ENCODE data around the gene TOM1L1. TPM values are rescaled to one million over a fixed set of nuclear protein-coding genes. Genes with fewer than 3 reads are reported as not detected.

The TOM1L1 gene
- total RNA-seq, 4 donors from 2014 or later = 28.4 to 41.6 (median 30.0) TPM

DNA sequence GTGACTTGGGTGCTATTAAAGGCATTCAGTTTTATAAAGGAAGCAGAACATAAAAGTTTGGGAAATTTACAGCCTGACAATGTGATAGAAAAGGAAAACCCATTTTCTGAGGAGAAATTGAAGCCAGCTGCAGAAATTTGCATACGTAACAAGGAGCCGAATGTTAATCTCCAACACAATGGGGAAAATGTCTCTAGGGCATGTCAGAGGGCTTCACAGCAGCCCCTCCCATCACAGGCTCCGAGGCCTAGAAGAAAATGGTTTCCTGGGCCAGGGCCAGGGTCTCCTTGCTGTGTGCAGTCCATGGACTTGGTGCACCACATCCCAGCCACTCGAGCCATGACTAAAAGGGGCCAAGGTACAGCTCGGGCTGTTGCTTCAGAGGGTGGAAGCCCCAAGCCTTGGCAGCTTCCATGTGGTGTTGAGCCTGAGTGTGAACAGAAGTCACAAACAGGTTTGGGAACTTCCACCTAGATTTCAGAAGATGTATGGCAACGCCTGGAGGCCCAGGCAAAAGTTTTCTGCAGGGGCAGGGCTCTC, 23.9 kb upstream of the TOM1L1 start:
- no peaks in the 10 kb centered on the region for H3K4me1 ChIP-seq
- peaks cover 5% of the 10 kb centered on the region for H3K27me3 ChIP-seq
- 84 to 89% methylated on average over 3 to 4 of the region's 6 CpGs for WGBS, 2 donors (ENCODE audit: low coverage in 1 of 2)
- no peak overlapping the region for H3K4me3 ChIP-seq
- no peak for ATAC-seq
- H3K9me3 ChIP-seq = no peaks in the 10 kb centered on the region
- H3K36me3 ChIP-seq = no peaks in the 10 kb centered on the region
- TF ChIP-seq POLR2A (IDR thresholded peaks at IDR 0.05) = no peak
- TF ChIP-seq, protein P1, sequence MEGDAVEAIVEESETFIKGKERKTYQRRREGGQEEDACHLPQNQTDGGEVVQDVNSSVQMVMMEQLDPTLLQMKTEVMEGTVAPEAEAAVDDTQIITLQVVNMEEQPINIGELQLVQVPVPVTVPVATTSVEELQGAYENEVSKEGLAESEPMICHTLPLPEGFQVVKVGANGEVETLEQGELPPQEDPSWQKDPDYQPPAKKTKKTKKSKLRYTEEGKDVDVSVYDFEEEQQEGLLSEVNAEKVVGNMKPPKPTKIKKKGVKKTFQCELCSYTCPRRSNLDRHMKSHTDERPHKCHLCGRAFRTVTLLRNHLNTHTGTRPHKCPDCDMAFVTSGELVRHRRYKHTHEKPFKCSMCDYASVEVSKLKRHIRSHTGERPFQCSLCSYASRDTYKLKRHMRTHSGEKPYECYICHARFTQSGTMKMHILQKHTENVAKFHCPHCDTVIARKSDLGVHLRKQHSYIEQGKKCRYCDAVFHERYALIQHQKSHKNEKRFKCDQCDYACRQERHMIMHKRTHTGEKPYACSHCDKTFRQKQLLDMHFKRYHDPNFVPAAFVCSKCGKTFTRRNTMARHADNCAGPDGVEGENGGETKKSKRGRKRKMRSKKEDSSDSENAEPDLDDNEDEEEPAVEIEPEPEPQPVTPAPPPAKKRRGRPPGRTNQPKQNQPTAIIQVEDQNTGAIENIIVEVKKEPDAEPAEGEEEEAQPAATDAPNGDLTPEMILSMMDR (IDR thresholded peaks at IDR 0.05) = no peak
- TF ChIP-seq POLR2AphosphoS5 (IDR thresholded peaks at IDR 0.05) = no peak
- no peak for TF ChIP-seq EP300 (IDR thresholded peaks at IDR 0.05)
- H3K27ac ChIP-seq = no peak overlapping the region

DNA sequence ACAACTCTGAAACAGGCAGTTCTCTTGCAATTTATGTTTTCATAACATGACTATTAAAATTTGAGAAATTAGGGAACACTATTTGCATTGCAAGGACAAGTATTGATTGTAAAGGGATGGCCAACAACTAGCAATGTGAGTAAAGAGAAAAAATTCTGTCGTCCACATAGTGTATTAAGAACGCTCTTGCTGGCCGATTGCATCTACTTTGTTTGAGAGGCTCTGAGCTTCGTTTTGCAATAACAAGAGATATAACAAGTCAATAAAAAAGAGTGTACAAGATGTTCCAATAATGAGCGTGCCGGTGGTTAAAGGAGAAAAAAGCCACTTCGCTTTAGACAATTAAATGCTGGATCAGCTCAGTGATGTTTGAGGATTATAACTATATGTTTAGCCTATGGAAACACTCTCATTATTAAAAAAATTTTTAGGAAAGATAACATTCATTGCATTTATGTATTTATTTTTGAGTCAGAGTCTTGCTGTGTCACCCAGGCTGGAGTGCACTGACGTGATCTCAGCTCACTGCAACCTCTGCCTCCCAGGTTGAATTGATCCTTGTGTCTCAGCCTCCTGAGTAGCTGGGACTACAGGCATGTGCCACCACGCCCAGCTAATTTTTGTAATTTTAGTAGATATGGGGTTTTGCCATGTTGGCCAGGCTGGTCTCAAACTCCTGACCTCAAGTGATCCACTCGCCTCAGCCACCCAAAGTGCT, 19.2 kb upstream of the TOM1L1 start:
- Histone ChIP-seq H3K27ac (no peak overlapping the region), H3K27me3 (no peaks in the 10 kb centered on the region), H3K9me3 (no peaks in the 10 kb centered on the region), H3K36me3 (no peaks in the 10 kb centered on the region), H3K4me3 (no peak overlapping the region), H3K4me1 (no peaks in the 10 kb centered on the region)
- no peak for TF ChIP-seq POLR2AphosphoS5 (IDR thresholded peaks at IDR 0.05)
- TF ChIP-seq POLR2A (IDR thresholded peaks at IDR 0.05) = no peak
- TF ChIP-seq, protein P1 (IDR thresholded peaks at IDR 0.05) = no peak
- no peak for TF ChIP-seq EP300 (IDR thresholded peaks at IDR 0.05)
- WGBS, 2 donors (ENCODE audit: low coverage in 1 of 2) = 88 to 91% methylated on average over 10 of the region's 10 CpGs
- no peak for ATAC-seq

DNA sequence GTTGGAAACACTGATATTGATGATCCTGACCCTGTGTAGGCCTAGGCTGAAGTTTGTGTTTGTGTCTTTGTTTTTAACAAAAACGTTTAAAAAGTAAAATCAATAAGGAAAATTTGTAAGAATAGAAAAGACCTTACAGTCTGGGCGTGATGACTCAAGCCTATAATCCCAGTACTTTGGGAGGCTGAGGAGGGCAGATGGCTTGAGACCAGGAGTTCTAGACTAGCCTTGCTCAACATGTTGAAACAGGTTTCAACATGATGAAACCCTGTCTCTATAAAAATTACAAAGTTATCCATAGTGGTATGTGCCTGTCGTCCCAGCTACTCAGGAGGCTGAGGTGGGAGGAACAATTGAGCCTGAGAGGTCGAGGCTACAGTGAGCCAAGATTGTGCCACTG, 18.3 kb upstream of the TOM1L1 start:
- no peak for ATAC-seq
- WGBS, 2 donors (ENCODE audit: low coverage in 1 of 2) = 57 to 63% methylated on average over 1 to 4 of the region's 4 CpGs
- TF ChIP-seq POLR2A (IDR thresholded peaks at IDR 0.05) (no peak), EP300 (IDR thresholded peaks at IDR 0.05) (no peak), POLR2AphosphoS5 (IDR thresholded peaks at IDR 0.05) (no peak)
- TF ChIP-seq, protein P1 (IDR thresholded peaks at IDR 0.05) = no peak

DNA sequence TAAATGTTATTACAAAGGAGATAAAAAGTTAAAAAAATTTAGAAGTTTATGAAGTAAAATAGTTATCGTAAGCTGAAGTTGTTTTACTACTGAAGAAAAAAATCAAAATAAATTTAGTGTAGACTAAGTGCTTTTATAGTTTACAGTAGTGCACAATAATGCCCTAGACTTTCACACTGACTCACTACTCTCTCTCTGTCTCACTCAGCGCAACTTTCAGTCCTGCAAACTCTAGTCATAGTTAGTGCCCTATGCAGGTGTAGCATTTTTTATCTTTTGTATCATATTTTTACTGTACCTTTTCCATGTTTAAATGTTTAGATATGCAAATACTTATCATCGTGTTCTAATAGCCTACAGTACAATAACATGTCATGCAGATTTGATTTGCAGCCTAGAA, 17.7 kb upstream of the TOM1L1 start:
- Histone ChIP-seq H3K4me3 (no peak overlapping the region), H3K9me3 (no peaks in the 10 kb centered on the region), H3K27ac (no peak overlapping the region), H3K4me1 (no peaks in the 10 kb centered on the region), H3K27me3 (no peaks in the 10 kb centered on the region), H3K36me3 (no peaks in the 10 kb centered on the region)
- 74 to 81% methylated on average over 3 of the region's 3 CpGs for WGBS, 2 donors (ENCODE audit: low coverage in 1 of 2)
- TF ChIP-seq POLR2AphosphoS5 (IDR thresholded peaks at IDR 0.05) (no peak), EP300 (IDR thresholded peaks at IDR 0.05) (no peak), POLR2A (IDR thresholded peaks at IDR 0.05) (no peak)
- TF ChIP-seq, protein P1 (IDR thresholded peaks at IDR 0.05) = no peak
- ATAC-seq = no peak

More for the DNA sequence above, 18.3 kb upstream of the TOM1L1 start:
- H3K9me3 ChIP-seq = no peaks in the 10 kb centered on the region
- H3K4me1 ChIP-seq = no peaks in the 10 kb centered on the region
- no peaks in the 10 kb centered on the region for H3K27me3 ChIP-seq
- no peak overlapping the region for H3K4me3 ChIP-seq
- no peak overlapping the region for H3K27ac ChIP-seq
- H3K36me3 ChIP-seq = no peaks in the 10 kb centered on the region

DNA sequence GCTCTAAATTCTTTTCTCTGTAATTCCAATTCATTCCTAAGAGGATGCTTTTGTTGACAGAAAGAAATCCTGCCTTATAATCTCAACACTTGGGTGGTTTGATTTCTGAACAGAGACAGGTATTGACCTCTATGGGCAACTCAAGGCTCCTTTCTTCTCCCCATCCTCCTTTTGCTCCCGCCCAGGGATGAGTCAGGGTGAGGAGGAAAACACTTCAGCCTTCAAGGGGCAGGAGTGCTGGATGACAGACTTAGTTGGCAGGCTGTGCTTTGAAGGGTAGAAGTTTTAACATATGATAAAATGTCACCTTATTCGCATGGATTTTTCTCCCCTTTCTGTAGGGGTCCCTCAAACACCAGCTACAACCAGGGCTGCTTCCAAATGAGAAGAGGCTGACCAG, 16.7 kb upstream of the TOM1L1 start:
- Histone ChIP-seq H3K27ac (no peak overlapping the region), H3K27me3 (no peaks in the 10 kb centered on the region), H3K36me3 (no peaks in the 10 kb centered on the region), H3K9me3 (no peaks in the 10 kb centered on the region), H3K4me1 (no peaks in the 10 kb centered on the region), H3K4me3 (no peak overlapping the region)
- TF ChIP-seq, protein P1 (IDR thresholded peaks at IDR 0.05) = no peak
- TF ChIP-seq POLR2A (IDR thresholded peaks at IDR 0.05) = no peak
- no peak for TF ChIP-seq EP300 (IDR thresholded peaks at IDR 0.05)
- TF ChIP-seq POLR2AphosphoS5 (IDR thresholded peaks at IDR 0.05) = no peak
- 83 to 100% methylated on average over 1 of the region's 2 CpGs for WGBS, 2 donors (ENCODE audit: low coverage in 1 of 2)
- no peak for ATAC-seq

Data from gastroesophageal sphincter (tissue), 4 donors.